Body of pancreas (tissue), 4 donors: Measurements from ENCODE around the gene CIAO2B.

ENCODE experiments used
- CTCF ChIP-seq, 7 experiments: fragments of 450-650 bp in 4 of 7; fragments of 200-600 bp in 3 of 7; sonication (generic) in 3 of 7; IDR thresholded peaks; one replicate each; pipeline ENCODE4 v1.5.1; 2016 to 2019; ENCODE audit warnings: antibody characterized with exemption in 7 of 7
- POLR2A ChIP-seq, 3 donors: fragments of 450-650 bp; IDR thresholded peaks; one replicate each; pipeline ENCODE4 v1.6.1; 2016; ENCODE audit warnings: antibody characterized with exemption in 3 of 3, mild to moderate bottlenecking in 2 of 3

GRCh38 chr16:66899310-66899944 is 34.8 kb downstream of the CIAO2B start:
- TF ChIP-seq CTCF (IDR thresholded peaks at IDR 0.05): no peak
- no peak for TF ChIP-seq POLR2A (IDR thresholded peaks at IDR 0.05)
